Adrenal gland (tissue), 12 donors: Measurements from ENCODE around the gene C16orf87. TPM values are rescaled to one million over a fixed set of nuclear protein-coding genes. Genes with fewer than 3 reads are reported as not detected.
"Not testable (repeated sequence)": the region's sequence is repeated elsewhere in the genome, so short reads cannot be mapped to it uniquely, and the experiment has no call there.

Experiments
- DNase-seq, 7 donors: peaks; one replicate each; pipeline ENCODE4 v3.0.0-alpha.2; 2019 to 2020
- H3K27ac ChIP-seq, 5 donors: fragments of 200-600 bp; sonication (generic) in 4 of 5; 1 replicate in 3 of 5; 2 replicates in 2 of 5; pipeline versions ENCODE4 v1.5.1 to v1.8.0; 2016 to 2020; ENCODE audit warnings: mild to moderate bottlenecking in 1 of 5
- H3K27me3 ChIP-seq: fragments of 200-600 bp; 2 replicates; pipeline ENCODE4 v1.8.0; 2021
- H3K36me3 ChIP-seq, 2 donors: fragments of 200-600 bp; replicated peaks in 1 of 2; 1 replicate in 1 of 2; 2 replicates in 1 of 2; pipeline versions ENCODE4 v1.5.1 to v1.8.0; 2018 to 2022
- H3K4me1 ChIP-seq, 2 donors: fragments of 200-600 bp; replicated peaks in 1 of 2; 1 replicate in 1 of 2; 2 replicates in 1 of 2; pipeline versions ENCODE4 v1.5.1 to v1.8.0; 2018 to 2021
- H3K4me3 ChIP-seq, 4 donors: fragments of 200-600 bp; sonication (generic) in 3 of 4; one replicate each; pipeline ENCODE4 v1.5.1; 2016 to 2018
- H3K9me3 ChIP-seq, 3 donors: fragments of 200-600 bp; sonication (generic) in 1 of 3; replicated peaks in 1 of 3; 1 replicate in 2 of 3; 2 replicates in 1 of 3; pipeline versions ENCODE4 v1.5.1 to v1.8.0; 2016 to 2021
- POLR2A ChIP-seq, 2 donors: fragments of 450-650 bp; IDR thresholded peaks; one replicate each; pipeline ENCODE4 v1.6.1; 2017; ENCODE audit warnings: antibody characterized with exemption in 2 of 2, mild to moderate bottlenecking in 2 of 2, moderate library complexity in 1 of 2
- WGBS, 4 donors: extraction: QIAGEN DNeasy Blood & Tissue Kit in 2 of 4; methylation state at CpG; one replicate each; pipeline versions ENCODE4 v1.1.5 to v1.1.7; 2013 to 2017; 5-methylcytosine and 5-hydroxymethylcytosine counted together
- intact Hi-C, 2 donors: fragments of 100-400 bp; cut with DNase I; formaldehyde crosslinking; loops; one replicate each; pipeline versions ENCODE4 v1.14.1 to v1.15.0; 2022 to 2023
- polyA plus RNA-seq, 3 donors: library from polyadenylated mRNA; stranded (reverse); fragments of 200-250 nt in 2 of 3; fragments of 350-450 nt in 1 of 3; fragmentation: Illumina TruSeq in 1 of 3; extraction: RNeasy Lipid Tissue Mini Kit (QIAGEN cat#74804) in 1 of 3; gene quantifications; one replicate each; pipeline ENCODE4 v1.2.3, GENCODE V29; 2013 to 2014
- total RNA-seq, 9 donors: library from RNA; depleted of rRNA in 4 of 9; stranded (reverse); fragments of >200 nt in 4 of 9; fragments of 120-200 nt in 1 of 9; fragmentation: NEBNext Ultra II Directional in 1 of 9; extraction: Animal tissue kit (Norgen Biotek cat#: 25700) in 1 of 9; gene quantifications; one replicate each; pipeline versions ENCODE4 v1.1.0 to v1.2.4, GENCODE V29; 2013 to 2023
- TF ChIP-seq, protein P1 (sequence below), 6 experiments: fragments of 450-650 bp in 4 of 6; fragments of 200-600 bp in 2 of 6; sonication (generic) in 1 of 6; IDR thresholded peaks; 1 replicate in 5 of 6; 2 replicates in 1 of 6; pipeline versions ENCODE4 v1.5.1 to v1.8.0; 2016 to 2021; ENCODE audit warnings: antibody characterized with exemption in 6 of 6, mild to moderate bottlenecking in 2 of 6, moderate library complexity in 1 of 6
- donor health status: healthy with polysubstance abuse.
- donor health status: Bipolar disorder and iron deficiency.
- donor health status: DM: yes; HTN: yes; CAD: no.
- donor health status: DM: no; HTN: no; CAD: no.
- donor health status: DM: no; HTN: no; CAD: no.
- donor health status: DM: yes; HTN: yes; CAD: no.

C16orf87 gene
- total and polyA plus RNA-seq, 12 donors = 2.3 to 26.0 (median 7.8) TPM

DNA sequence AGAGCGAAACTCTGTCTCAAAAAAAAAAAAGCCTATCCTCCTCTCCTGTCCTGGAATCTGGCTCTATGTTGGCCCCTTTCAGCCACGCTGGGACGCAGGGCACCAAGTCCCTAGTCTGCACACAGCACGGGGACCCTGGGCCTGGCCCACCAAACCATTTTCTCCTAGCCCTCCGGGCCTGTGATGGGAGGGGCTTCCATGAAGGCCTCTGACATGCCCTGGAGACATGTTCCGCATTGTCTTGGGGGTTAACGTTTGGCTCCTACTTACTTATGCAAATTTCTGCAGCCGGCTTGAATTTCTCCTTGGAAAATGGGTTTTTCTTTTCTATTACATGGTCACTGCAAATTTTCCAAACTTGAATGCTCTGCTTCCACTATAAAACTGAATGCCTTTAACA lies 40.6 kb upstream of the C16orf87 start:
- Histone ChIP-seq H3K9me3 (no peaks in the 10 kb centered on the region), H3K36me3 (no peaks in the 10 kb centered on the region), H3K4me3 (no peak overlapping the region), H3K27me3 (no peaks in the 10 kb centered on the region), H3K27ac (no peak overlapping the region), H3K4me1 (no peaks in the 10 kb centered on the region)
- WGBS, 4 donors = 82 to 87% (median 84%) methylated on average over 7 to 8 of the region's 8 CpGs
- intact Hi-C loops = no loop called here
- DNase-seq = no peak
- TF ChIP-seq, protein P1, sequence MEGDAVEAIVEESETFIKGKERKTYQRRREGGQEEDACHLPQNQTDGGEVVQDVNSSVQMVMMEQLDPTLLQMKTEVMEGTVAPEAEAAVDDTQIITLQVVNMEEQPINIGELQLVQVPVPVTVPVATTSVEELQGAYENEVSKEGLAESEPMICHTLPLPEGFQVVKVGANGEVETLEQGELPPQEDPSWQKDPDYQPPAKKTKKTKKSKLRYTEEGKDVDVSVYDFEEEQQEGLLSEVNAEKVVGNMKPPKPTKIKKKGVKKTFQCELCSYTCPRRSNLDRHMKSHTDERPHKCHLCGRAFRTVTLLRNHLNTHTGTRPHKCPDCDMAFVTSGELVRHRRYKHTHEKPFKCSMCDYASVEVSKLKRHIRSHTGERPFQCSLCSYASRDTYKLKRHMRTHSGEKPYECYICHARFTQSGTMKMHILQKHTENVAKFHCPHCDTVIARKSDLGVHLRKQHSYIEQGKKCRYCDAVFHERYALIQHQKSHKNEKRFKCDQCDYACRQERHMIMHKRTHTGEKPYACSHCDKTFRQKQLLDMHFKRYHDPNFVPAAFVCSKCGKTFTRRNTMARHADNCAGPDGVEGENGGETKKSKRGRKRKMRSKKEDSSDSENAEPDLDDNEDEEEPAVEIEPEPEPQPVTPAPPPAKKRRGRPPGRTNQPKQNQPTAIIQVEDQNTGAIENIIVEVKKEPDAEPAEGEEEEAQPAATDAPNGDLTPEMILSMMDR (IDR thresholded peaks at IDR 0.05) = no peak
- TF ChIP-seq POLR2A (IDR thresholded peaks at IDR 0.05) = no peak

DNA sequence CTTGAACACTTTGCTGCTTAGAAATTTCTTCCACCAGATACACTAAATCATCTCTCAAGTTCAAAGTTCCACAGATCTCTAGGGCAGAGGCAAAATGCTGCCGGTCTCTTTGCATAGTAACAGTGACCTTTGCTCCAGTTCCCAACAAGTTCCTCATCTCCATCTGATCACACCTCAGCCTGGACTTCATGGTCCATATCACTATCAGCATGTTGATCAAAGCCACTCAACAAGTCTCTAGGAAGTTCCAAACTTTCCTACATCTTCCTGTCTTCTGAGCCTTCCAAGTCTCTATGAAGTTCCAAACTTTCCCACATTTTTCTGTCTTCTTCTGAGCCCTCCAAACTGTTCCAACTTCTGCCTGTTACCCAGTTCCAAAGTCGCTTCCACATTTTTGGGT lies 37.9 kb upstream of the C16orf87 start:
- H3K4me1 ChIP-seq, DNase-seq, H3K9me3 ChIP-seq, intact Hi-C loops, H3K27ac ChIP-seq, H3K27me3 ChIP-seq, H3K4me3 ChIP-seq, H3K36me3 ChIP-seq: not testable (repeated sequence)
- WGBS, 4 donors = 50 to 70% (median 65%) methylated on average over 2 of the region's 2 CpGs

DNA sequence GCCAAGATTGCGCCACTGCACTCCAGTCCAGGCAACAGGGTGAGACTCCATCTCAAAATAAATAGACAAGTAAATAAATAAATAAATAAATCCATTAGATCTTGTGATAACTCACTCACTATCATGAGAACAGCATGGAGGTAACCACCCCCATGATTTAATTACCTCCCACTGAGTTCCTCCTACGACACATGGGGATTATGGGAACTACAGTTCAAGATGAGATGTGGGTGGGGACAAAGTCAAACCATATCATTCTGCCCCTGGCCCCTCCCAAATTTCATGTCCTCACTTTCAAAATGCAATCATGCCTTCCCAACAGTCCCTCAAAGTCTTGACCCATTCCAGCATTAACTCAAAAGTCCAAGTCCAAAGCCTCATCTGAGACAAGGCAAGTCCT lies 36.5 kb upstream of the C16orf87 start:
- 90 to 100% (median 93%) methylated on average over 2 of the region's 2 CpGs for WGBS, 4 donors
- H3K4me3 ChIP-seq, H3K27ac ChIP-seq, H3K9me3 ChIP-seq, H3K36me3 ChIP-seq, H3K27me3 ChIP-seq, H3K4me1 ChIP-seq, DNase-seq, intact Hi-C loops: not testable (repeated sequence)

DNA sequence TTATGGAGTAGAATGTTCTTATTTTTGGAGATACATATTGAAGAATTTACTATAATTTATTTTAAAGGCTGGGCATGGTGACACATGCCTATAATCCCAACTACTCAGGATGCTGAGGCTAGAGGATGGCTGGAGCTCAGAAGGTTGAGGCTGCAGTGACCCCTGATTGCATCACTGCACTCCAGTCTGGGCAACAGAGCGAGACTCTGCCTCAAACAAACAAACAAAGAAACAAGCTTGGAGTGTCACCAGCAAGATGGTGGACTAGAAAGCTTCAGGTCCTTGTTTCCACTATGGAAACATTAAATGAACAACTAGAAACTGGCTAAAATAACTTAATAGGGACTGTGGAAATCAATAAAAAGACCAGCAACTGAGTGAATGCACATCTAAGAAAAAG lies 35.3 kb upstream of the C16orf87 start:
- TF ChIP-seq, protein P1 (IDR thresholded peaks at IDR 0.05) = no peak
- TF ChIP-seq POLR2A (IDR thresholded peaks at IDR 0.05) = no peak
- intact Hi-C loops = no loop called here
- Histone ChIP-seq H3K27ac (no peak overlapping the region), H3K27me3 (no peaks in the 10 kb centered on the region), H3K4me3 (no peak overlapping the region), H3K4me1 (no peaks in the 10 kb centered on the region), H3K9me3 (no peaks in the 10 kb centered on the region), H3K36me3 (no peaks in the 10 kb centered on the region)
- no peak for DNase-seq
- 56 to 80% (median 69%) methylated on average over 1 of the region's 1 CpG for WGBS, 4 donors

DNA sequence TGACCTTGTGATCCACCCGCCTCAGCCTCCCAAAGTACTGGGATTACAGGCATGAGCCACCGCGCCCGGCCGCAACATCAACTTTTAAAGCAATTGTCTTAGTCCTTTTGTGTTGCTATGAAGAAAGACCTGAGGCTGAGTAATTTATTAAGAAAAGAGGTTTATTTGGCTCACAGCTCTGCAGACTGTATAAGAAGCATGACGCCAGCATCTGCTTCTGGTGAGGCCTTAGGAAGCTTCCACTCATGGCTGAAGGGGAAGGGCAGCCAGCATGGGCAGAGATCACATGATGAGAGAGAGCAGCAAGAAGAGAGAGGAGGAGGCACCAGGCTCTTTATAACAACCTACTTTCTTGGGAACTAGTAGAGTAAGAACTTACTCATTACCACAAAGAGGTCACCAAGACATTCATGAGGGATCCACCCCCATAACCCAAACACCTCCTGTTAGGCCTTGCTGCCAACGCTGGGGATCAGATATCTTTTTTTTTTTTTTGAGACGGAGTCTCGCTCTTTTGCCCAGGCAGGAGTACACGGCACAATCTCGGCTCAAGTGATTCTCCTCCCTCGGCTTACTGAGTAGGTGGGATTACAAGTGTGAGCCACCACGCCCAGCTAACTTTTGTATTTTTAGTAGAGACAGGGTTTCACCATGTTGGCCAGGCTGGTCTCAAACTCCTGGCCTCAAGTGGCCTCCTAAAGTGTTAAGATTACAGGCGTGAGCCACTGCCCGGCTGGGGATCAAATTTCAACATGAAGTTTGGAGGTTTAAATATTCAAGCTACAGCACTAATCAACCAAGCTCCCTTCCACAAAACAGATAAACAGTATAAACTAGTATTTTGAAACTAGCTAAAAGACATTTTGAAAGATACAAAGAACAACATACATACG lies 31.8 kb upstream of the C16orf87 start:
- WGBS, 4 donors = 90 to 95% (median 92%) methylated on average over 13 to 16 of the region's 16 CpGs
- Histone ChIP-seq H3K9me3 (no peaks in the 10 kb centered on the region), H3K36me3 (no peaks in the 10 kb centered on the region), H3K4me1 (no peaks in the 10 kb centered on the region), H3K27me3 (no peaks in the 10 kb centered on the region), H3K27ac (no peak overlapping the region), H3K4me3 (no peak overlapping the region)
- intact Hi-C loops = no loop called here
- no peak for DNase-seq
- no peak for TF ChIP-seq POLR2A (IDR thresholded peaks at IDR 0.05)
- TF ChIP-seq, protein P1 (IDR thresholded peaks at IDR 0.05) = no peak
